ENCODE measurements around the gene AKNA.

DNA sequence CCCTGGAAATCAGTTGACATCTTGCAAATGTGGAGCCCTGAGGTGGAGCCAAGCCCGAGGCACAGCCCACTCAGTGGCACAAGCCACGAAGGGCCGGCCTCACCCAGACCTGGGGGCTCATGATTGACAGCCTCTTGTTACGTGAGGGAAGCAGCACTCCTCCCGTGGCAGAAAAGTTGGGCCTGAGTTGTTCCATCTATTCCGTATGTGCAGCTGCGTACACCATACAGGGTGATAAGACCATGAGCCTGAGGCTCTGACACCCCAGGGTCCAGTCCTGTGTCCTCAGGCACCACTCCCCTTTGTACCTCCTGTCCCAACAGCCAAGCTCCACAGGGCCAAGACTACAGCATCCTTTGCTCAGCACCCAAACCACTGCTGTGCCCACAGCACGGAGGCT lies 60.0 kb downstream of the AKNA start:
- TF ChIP-seq, protein P1, sequence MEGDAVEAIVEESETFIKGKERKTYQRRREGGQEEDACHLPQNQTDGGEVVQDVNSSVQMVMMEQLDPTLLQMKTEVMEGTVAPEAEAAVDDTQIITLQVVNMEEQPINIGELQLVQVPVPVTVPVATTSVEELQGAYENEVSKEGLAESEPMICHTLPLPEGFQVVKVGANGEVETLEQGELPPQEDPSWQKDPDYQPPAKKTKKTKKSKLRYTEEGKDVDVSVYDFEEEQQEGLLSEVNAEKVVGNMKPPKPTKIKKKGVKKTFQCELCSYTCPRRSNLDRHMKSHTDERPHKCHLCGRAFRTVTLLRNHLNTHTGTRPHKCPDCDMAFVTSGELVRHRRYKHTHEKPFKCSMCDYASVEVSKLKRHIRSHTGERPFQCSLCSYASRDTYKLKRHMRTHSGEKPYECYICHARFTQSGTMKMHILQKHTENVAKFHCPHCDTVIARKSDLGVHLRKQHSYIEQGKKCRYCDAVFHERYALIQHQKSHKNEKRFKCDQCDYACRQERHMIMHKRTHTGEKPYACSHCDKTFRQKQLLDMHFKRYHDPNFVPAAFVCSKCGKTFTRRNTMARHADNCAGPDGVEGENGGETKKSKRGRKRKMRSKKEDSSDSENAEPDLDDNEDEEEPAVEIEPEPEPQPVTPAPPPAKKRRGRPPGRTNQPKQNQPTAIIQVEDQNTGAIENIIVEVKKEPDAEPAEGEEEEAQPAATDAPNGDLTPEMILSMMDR (IDR thresholded peaks at IDR 0.05; ENCODE audit: insufficient read depth, low read depth, low read length), result no peak
- TF ChIP-seq EZH2 (IDR thresholded peaks at IDR 0.05; ENCODE audit: insufficient read depth, low read length), result no peak
